Spleen (tissue), 11 donors: ENCODE measurements around the gene CFAP58. TPM values are rescaled to one million over a fixed set of nuclear protein-coding genes. Genes with fewer than 3 reads are reported as not detected.
A peak's percentile ranks its signal among the peaks of the same experiment; 100 is the strongest.

ENCODE experiments used
- DNase-seq: peaks from one replicate; pipeline ENCODE4 v3.0.0-alpha.2; 2020
- H3K27ac ChIP-seq, 8 donors: fragments of 200-600 bp; sonication (generic) in 7 of 8; 1 replicate in 4 of 8; 2 replicates in 4 of 8; pipeline versions ENCODE4 v1.5.0 to v1.8.0; 2016 to 2021; ENCODE audit warnings: inconsistent platforms in 4 of 8, mild to moderate bottlenecking in 4 of 8, moderate library complexity in 1 of 8
- H3K27me3 ChIP-seq, 7 donors: fragments of 200-600 bp; sonication (generic) in 6 of 7; replicated peaks in 1 of 7; 1 replicate in 4 of 7; 2 replicates in 3 of 7; pipeline versions ENCODE4 v1.5.0 to v1.8.0; 2016 to 2021; ENCODE audit warnings: inconsistent platforms in 3 of 7, mild to moderate bottlenecking in 1 of 7
- H3K36me3 ChIP-seq, 6 donors: fragments of 200-600 bp; sonication (generic) in 5 of 6; 1 replicate in 4 of 6; 2 replicates in 2 of 6; pipeline versions ENCODE4 v1.5.0 to v1.8.0; 2016 to 2021; ENCODE audit warnings: inconsistent platforms in 2 of 6
- H3K4me1 ChIP-seq, 6 donors: fragments of 200-600 bp; sonication (generic) in 5 of 6; 1 replicate in 3 of 6; 2 replicates in 3 of 6; pipeline versions ENCODE4 v1.5.0 to v1.8.0; 2016 to 2021; ENCODE audit warnings: inconsistent platforms in 3 of 6
- H3K4me3 ChIP-seq, 8 donors: fragments of 200-600 bp; sonication (generic) in 7 of 8; 1 replicate in 4 of 8; 2 replicates in 4 of 8; pipeline versions ENCODE4 v1.5.0 to v1.8.0; 2016 to 2021; ENCODE audit warnings: inconsistent platforms in 4 of 8, mild to moderate bottlenecking in 4 of 8, moderate library complexity in 2 of 8
- H3K9me3 ChIP-seq, 8 donors: fragments of 200-600 bp; sonication (generic) in 7 of 8; 1 replicate in 4 of 8; 2 replicates in 4 of 8; pipeline versions ENCODE4 v1.5.0 to v1.8.0; 2016 to 2021; ENCODE audit warnings: inconsistent platforms in 4 of 8
- POLR2A ChIP-seq, 3 donors: fragments of 450-650 bp; IDR thresholded peaks; one replicate each; pipeline ENCODE4 v1.5.1; 2017; ENCODE audit warnings: antibody characterized with exemption in 3 of 3, mild to moderate bottlenecking in 1 of 3
- POLR2AphosphoS5 ChIP-seq, 3 donors: sonication (generic); formaldehyde crosslinking; IDR thresholded peaks; one replicate each; pipeline ENCODE4 v1.5.1; 2017; ENCODE audit warnings: antibody characterized with exemption in 3 of 3
- WGBS, 5 donors: extraction: QIAGEN DNeasy Blood & Tissue Kit in 3 of 5; methylation state at CpG; one replicate each; pipeline versions ENCODE4 v1.1.5 to v1.1.7; 2013 to 2018; 5-methylcytosine and 5-hydroxymethylcytosine counted together
- intact Hi-C: fragments of 100-400 bp; cut with DNase I; formaldehyde crosslinking; loops from one replicate; pipeline ENCODE4 v1.15.0; 2023; ENCODE audit warnings: low total_unique reads
- polyA plus RNA-seq, 3 donors: library from polyadenylated mRNA; stranded (reverse); fragments of 200-250 nt; gene quantifications; one replicate each; pipeline ENCODE4 v1.2.1, GENCODE V29; 2013
- total RNA-seq, 7 donors: library from RNA; depleted of rRNA in 3 of 7; stranded (reverse); fragments of >200 nt in 3 of 7; fragmentation: NEBNext Ultra II Directional in 4 of 7; extraction: Animal tissue kit (Norgen Biotek cat#: 25700) in 4 of 7; gene quantifications; one replicate each; pipeline versions ENCODE4 v1.1.0 to v1.2.1, GENCODE V29; 2016 to 2021
- TF ChIP-seq, protein P1 (sequence below), 11 experiments: fragments of 200-600 bp in 7 of 11; fragments of 450-650 bp in 4 of 11; sonication (generic) in 4 of 11; IDR thresholded peaks in 8 of 11; conservative IDR thresholded peaks in 3 of 11; 1 replicate in 7 of 11; 2 replicates in 4 of 11; pipeline versions ENCODE4 v1.4.0 to v1.8.0; 2016 to 2021; ENCODE audit warnings: antibody characterized with exemption in 11 of 11, inconsistent platforms in 4 of 11, mild to moderate bottlenecking in 1 of 11
- donor health status: healthy with polysubstance abuse.
- donor health status: DM: no; HTN: no; CAD: no; lungs with moderate emphysema.
- donor health status: DM: no; HTN: no; CAD: no.
- donor health status: Bipolar disorder and iron deficiency.
- donor health status: healthy.
- donor health status: DM: no; HTN: no; CAD: no.
- donor health status: DM: yes; HTN: yes; CAD: no.

The CFAP58 gene
- total and polyA plus RNA-seq, 10 donors, result 0.10 to 1.4 (median 0.42) TPM; not detected in 1

DNA sequence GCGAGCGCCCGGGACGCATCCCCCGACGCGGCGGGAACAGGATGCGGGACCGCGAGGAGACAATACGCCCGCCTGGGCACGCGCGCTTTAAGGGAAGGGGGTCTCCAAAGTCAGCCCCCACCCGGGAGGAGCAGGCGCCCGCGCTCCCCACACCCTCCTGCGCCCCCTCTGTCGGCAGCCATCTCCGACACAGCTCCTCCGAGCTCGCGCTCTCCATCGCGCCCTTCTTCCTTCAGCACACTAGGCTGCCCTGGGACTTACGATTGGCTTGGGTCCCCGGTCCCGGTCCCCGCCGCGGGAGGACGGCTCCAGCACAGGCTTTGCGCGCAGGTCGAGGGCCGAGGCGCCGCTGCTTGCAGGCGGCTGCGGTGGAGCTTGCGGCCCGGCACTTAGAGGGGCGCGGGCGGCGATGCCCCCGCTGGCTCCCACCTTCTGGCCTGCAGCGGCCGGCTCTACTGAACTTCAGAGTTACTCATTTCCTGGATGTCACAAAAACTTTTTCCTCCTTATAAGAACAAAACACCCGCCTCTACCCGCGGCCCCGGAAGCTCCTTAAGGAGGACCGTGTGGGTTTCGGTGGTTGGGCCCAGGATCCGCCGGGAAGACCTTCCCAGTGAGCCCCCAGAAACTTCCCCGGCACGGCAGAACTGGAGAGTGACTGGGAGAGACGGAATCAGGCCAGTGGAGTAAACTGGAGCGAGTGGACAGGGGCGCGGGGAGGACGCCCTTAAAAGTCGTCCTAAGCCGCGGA is 15.5 kb upstream of the CFAP58 start, which contains the start of gene ITPRIP:
ITPRIP (minus strand) TSS at position 481 of the 751 bp plus-strand sequence. CDS start 22,414 bp downstream, outside the sequence.
- H3K36me3 ChIP-seq, result peaks cover 0 to 19% (median 0%) of the 10 kb centered on the region in 6 donors
- intact Hi-C loops, result no loop called here
- 0 to 1% (median 0%) methylated on average over 34 to 70 of the region's 70 CpGs for WGBS, 5 donors
- no peaks in the 10 kb centered on the region for H3K27me3 ChIP-seq
- TF ChIP-seq POLR2AphosphoS5 (IDR thresholded peaks at IDR 0.05), result peak; percentile 95 to 96 (median 95)
- peak in 2 of 3 donors; percentile 71 to 94 for TF ChIP-seq POLR2A (IDR thresholded peaks at IDR 0.05)
- TF ChIP-seq, protein P1, sequence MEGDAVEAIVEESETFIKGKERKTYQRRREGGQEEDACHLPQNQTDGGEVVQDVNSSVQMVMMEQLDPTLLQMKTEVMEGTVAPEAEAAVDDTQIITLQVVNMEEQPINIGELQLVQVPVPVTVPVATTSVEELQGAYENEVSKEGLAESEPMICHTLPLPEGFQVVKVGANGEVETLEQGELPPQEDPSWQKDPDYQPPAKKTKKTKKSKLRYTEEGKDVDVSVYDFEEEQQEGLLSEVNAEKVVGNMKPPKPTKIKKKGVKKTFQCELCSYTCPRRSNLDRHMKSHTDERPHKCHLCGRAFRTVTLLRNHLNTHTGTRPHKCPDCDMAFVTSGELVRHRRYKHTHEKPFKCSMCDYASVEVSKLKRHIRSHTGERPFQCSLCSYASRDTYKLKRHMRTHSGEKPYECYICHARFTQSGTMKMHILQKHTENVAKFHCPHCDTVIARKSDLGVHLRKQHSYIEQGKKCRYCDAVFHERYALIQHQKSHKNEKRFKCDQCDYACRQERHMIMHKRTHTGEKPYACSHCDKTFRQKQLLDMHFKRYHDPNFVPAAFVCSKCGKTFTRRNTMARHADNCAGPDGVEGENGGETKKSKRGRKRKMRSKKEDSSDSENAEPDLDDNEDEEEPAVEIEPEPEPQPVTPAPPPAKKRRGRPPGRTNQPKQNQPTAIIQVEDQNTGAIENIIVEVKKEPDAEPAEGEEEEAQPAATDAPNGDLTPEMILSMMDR (IDR thresholded peaks at IDR 0.05 in 8 of 11, conservative IDR thresholded peaks at IDR 0.05 in 3 of 11), result peak in 2 of 11 experiments; percentile 20 to 22
- peak within 1 kb of the TSS; percentile 97 to 100 (median 98) for H3K27ac ChIP-seq
- no peaks in the 10 kb centered on the region for H3K9me3 ChIP-seq
- H3K4me1 ChIP-seq, result peaks cover 28 to 71% (median 56%) of the 10 kb centered on the region in 6 donors
- peak; percentile 93 for DNase-seq
- H3K4me3 ChIP-seq, result peak within 1 kb of the TSS; percentile 76 to 97 (median 94)

DNA sequence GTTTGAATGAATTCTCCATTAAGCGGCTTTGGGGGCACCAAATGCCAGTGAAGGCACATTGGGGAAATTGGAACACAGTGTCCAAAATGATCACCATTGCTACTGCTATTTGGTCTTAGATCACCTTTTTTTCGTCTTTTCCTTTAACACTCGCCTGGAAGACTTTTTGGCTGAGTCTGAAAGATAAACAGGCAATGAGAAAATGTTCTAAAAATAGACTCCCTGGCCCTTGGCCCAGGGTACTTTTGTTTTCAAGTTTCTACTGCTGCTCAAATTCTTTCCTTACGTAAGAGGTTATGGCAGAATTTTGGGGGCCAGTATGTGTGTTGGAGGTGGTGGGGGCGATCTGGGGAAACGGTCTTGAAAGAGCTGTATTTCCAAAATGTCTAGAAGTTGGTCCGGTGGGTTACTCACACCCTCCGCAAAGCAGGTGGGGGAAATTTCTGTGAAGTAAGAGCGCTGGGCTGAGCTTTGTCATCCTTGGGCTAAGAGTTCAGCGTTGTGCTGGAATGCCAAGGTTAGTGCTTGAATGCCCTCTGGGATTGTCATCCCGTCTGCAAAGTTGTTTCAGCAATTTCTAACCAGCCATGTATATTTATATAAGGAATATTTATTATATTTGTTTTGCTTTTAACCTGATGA is 14.0 kb upstream of the CFAP58 start:
- peaks cover 0 to 4% (median 0%) of the 10 kb centered on the region in 6 donors for H3K36me3 ChIP-seq
- no peak for TF ChIP-seq POLR2A (IDR thresholded peaks at IDR 0.05)
- TF ChIP-seq, protein P1 (IDR thresholded peaks at IDR 0.05 in 8 of 11, conservative IDR thresholded peaks at IDR 0.05 in 3 of 11), result no peak
- no peak for TF ChIP-seq POLR2AphosphoS5 (IDR thresholded peaks at IDR 0.05)
- DNase-seq, result no peak
- intact Hi-C loops, result no loop called here
- 22 to 33% (median 27%) methylated on average over 11 of the region's 11 CpGs for WGBS, 5 donors
- peak overlapping the region; percentile 97 to 100 (median 98) for H3K27ac ChIP-seq
- H3K27me3 ChIP-seq, result no peaks in the 10 kb centered on the region
- peak overlapping the region; percentile 76 to 97 (median 94) for H3K4me3 ChIP-seq
- no peaks in the 10 kb centered on the region for H3K9me3 ChIP-seq
- H3K4me1 ChIP-seq, result peaks cover 21 to 58% (median 42%) of the 10 kb centered on the region in 6 donors

DNA sequence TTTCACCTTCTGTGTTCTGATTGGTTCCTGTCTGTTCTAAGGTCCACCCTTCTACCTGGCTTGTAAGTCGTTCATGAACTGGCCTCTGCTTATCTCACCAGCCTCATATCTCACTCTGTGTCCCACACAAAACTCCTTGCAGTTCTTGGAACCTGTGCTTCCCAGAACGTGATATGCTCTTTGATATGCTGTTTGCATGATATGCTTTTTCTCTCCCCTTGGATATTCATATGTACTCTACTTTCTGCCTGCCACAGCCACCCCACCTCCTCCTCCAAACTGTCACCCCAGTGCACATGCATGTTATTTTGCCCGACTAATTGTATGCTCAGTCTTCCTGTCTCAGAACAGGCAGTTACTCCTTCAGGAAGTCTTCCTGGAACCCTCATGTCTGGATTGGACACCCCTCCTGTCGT is 13.5 kb upstream of the CFAP58 start:
- peak overlapping the region in 7 of 8 donors; percentile 16 to 100 (median 98) for H3K27ac ChIP-seq
- no peaks in the 10 kb centered on the region for H3K9me3 ChIP-seq
- WGBS, 5 donors, result 24 to 31% (median 26%) methylated on average over 4 of the region's 4 CpGs
- H3K36me3 ChIP-seq, result no peaks in the 10 kb centered on the region
- H3K4me1 ChIP-seq, result peaks cover 16 to 53% (median 37%) of the 10 kb centered on the region in 6 donors
- no peaks in the 10 kb centered on the region for H3K27me3 ChIP-seq
- TF ChIP-seq, protein P1 (IDR thresholded peaks at IDR 0.05 in 8 of 11, conservative IDR thresholded peaks at IDR 0.05 in 3 of 11), result no peak
- TF ChIP-seq POLR2A (IDR thresholded peaks at IDR 0.05), result no peak
- TF ChIP-seq POLR2AphosphoS5 (IDR thresholded peaks at IDR 0.05), result no peak
- DNase-seq, result no peak
- H3K4me3 ChIP-seq, result no peak overlapping the region
- intact Hi-C loops, result no loop called here

DNA sequence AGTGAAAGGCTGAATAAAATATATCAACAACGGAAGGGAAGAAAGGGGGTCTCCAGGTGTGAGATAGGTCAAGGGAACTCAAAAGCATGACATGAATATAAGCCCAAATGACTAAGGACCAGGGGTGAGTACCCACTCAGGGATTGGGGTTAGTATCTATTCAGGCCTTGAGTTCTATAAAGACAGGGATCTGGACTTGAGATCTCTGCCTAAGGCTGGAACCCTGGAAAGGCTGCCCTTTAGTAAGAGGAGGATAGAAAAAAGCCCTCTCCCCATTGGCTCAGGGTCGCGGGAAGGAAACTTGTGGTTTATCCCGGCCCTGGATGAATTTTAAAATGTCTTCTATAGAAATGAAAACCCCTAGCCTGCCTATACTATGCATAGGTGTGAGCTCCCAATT is 13.0 kb upstream of the CFAP58 start:
- H3K27me3 ChIP-seq, result no peaks in the 10 kb centered on the region
- H3K4me1 ChIP-seq, result peaks cover 11 to 48% (median 32%) of the 10 kb centered on the region in 6 donors
- H3K4me3 ChIP-seq, result no peak overlapping the region
- no peak for DNase-seq
- WGBS, 5 donors, result 67 to 78% (median 75%) methylated on average over 4 of the region's 4 CpGs
- H3K27ac ChIP-seq, result peak overlapping the region in 5 of 8 donors; percentile 16 to 100 (median 98)
- H3K36me3 ChIP-seq, result no peaks in the 10 kb centered on the region
- no peaks in the 10 kb centered on the region for H3K9me3 ChIP-seq
- TF ChIP-seq POLR2A (IDR thresholded peaks at IDR 0.05) (no peak), POLR2AphosphoS5 (IDR thresholded peaks at IDR 0.05) (no peak)
- TF ChIP-seq, protein P1 (IDR thresholded peaks at IDR 0.05 in 8 of 11, conservative IDR thresholded peaks at IDR 0.05 in 3 of 11), result no peak
- intact Hi-C loops, result no loop called here
